Cerebellar cortex (tissue), 1 donor: Measurements from ENCODE around the gene PPP2R3B.
"Not testable (repeated sequence)": the region's sequence is repeated elsewhere in the genome, so short reads cannot be mapped to it uniquely, and the experiment has no call there.

Experiments
- DNase-seq: peaks from one replicate; pipeline ENCODE4 v3.0.0-alpha.2; 2015; ENCODE audit warnings: low spot score

Gene PPP2R3B

DNA sequence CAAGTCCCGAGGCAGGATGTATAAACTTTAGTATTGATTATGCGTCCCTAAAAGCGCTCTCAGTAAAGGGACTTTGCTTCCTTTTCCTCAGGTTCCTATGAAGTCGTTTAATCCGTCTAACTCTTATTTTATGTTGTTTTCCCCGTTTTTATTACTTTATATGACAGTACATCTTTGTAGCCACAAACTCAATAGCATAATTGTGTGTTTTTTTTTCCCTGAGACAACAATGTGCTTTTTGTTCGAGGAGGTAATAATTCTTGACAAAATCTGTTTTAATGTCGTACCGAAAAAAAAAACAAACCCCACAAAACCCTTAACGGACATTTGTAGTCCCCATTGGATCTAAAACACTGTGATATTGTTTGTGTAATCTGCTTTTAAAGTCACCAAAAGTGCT is 17.9 kb upstream of the PPP2R3B start:
- no peak for DNase-seq

DNA sequence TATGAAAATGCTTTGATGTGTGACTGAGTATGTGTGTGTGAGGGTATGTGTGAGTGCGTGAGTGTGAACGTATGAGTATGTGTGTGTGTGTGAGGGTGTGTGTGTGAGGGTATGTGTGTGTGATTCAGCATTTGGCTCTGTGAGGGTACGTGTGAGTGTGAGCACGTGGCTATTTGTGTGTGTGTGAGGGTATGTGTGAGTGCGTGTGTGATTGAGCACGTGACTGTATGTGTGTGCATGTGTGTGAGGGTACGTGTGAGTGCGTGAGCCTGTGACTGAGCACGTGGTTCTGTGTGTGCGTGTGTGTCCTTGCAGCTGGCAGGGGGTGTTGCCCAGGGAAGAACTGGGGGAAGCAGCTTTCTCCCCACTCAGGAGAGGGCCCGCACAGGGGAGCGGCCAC is 16.1 kb upstream of the PPP2R3B start:
- DNase-seq: no peak

- no peak for DNase-seq
These were observed 13.6 kb upstream of the PPP2R3B start for GRCh38 chrX:400258-400657.

GRCh38 chrX:397575-397974 is 10.9 kb upstream of the PPP2R3B start:
- peak; percentile 58 for DNase-seq

DNA sequence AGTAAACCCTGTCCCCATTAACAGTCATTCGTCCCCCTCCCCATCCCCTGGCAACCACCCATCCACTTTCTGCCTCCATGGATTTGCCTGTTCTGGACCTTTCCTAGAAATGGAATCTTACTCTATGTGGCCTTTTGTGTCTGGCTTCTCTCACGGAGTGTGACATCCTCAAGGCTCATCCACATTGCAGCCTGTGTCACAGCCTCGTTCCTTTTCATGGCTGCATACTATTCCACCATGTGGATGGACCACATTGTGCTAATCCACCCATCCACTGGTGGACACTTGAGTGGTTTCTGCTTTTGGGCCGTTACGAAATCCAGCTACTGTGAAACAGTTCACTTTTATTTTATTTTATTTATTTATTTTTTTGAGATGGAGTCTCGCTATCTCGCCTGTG is 8.1 kb upstream of the PPP2R3B start:
- DNase-seq: no peak

GRCh38 chrX:392575-392846 is 5.8 kb upstream of the PPP2R3B start:
- no peak for DNase-seq

- DNase-seq: no peak
These were observed 5.2 kb upstream of the PPP2R3B start for GRCh38 chrX:391717-392574.

- DNase-seq: no peak
These were observed 3.8 kb upstream of the PPP2R3B start for GRCh38 chrX:390459-390858.

GRCh38 chrX:389021-389441 is 2.3 kb upstream of the PPP2R3B start:
- no peak for DNase-seq

DNA sequence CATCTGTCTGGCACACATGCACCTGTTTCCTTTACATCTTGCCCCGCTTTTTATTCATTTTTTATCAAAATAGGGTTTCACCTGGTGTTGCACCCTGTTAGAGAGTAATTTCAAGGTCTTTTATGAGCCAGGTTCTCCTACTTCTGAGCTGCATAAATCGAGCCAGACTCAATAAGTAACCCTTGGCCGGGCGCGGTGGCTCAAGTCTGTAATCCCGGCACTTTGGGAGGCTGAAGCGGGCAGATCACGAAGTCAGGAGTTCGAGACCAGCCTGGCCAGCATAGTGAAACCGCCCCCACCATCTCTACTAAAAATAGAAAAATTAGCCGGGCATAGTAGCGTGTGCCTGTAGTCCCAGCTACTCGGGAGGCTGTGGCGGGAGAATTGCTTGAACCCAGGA is 1.0 kb upstream of the PPP2R3B start:
- DNase-seq: no peak

GRCh38 chrX:386239-386767 is 404 bp downstream of the PPP2R3B start:
- no peak for DNase-seq

DNA sequence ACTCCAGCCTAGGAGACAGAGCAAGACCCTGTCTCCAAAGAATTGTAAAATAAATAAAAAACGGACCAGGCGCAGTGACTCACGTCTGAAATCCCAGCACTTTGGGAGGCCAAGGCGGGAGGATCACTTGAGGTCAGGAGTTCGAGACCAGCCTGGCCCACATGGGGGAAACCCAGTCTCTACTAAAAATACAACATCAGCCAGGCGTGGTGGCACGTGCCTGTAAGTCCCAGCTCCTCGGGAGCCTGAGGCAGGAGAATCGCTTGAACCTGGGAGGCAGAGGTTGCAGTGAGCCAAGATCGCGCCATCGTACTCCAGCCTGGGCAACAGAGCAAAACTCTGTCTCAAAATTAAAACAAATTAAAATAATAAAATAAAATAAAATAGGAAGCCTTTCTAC is 971 bp downstream of the PPP2R3B start:
- DNase-seq: not testable (repeated sequence)

DNA sequence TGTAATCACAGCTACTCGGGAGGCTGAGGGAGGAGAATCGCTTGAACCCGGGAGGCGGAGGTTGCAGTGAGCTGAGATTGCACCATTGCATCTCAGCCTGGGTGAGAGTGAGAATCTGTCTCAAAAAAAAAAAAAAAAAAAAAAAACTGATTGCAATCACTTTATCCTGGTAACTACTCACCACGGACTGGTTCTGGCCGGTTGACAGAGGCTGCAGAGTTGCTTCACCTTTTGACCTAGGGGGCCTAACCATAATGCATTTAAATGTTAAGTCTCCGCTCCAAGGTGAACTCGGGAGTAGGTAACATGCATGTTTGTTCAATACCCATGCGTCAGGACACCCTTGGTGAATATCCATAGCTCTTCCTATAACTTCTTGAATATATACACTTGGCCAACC is 1.8 kb downstream of the PPP2R3B start:
- no peak for DNase-seq

GRCh38 chrX:378443-378842 is 8.3 kb downstream of the PPP2R3B start:
- DNase-seq: no peak

DNA sequence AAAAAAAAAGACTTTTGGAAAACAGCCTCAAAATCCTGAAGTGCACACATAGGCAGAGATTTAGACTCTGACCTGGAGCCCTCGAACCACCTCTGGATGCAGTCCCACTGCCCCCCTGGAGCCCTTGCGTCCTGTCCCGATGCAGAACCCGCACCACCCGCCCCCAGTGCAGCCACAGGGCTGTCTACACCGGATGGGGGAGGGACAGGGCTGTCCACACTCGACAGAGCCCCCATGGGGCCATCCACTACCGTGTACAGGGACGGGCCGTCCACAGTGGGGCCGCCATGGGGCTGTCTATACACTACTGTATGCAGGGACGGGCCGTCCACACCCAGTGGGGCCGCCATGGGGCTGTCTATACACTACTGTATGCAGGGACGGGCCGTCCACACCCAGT is 10.5 kb downstream of the PPP2R3B start:
- DNase-seq: not testable (repeated sequence)

- no peak for DNase-seq
These were observed 11.3 kb downstream of the PPP2R3B start for GRCh38 chrX:375181-376036.

GRCh38 chrX:374596-374995 is 12.1 kb downstream of the PPP2R3B start:
- DNase-seq: no peak

GRCh38 chrX:373641-374471 is 12.9 kb downstream of the PPP2R3B start:
- peak; percentile 21 for DNase-seq

GRCh38 chrX:372856-373640 is 13.7 kb downstream of the PPP2R3B start:
- DNase-seq: no peak

GRCh38 chrX:371907-372306 is 14.8 kb downstream of the PPP2R3B start:
- DNase-seq: no peak

GRCh38 chrX:370963-371745 is 15.6 kb downstream of the PPP2R3B start:
- DNase-seq: no peak
